Gastroesophageal sphincter (tissue), 3 donors: Measurements from ENCODE around the gene KIRREL3.

ENCODE experiments used
- POLR2A ChIP-seq, 2 donors: fragments of 450-650 bp; IDR thresholded peaks; one replicate each; pipeline ENCODE4 v1.6.1; 2017; ENCODE audit warnings: antibody characterized with exemption in 2 of 2, mild to moderate bottlenecking in 2 of 2, moderate library complexity in 1 of 2
- TF ChIP-seq, protein P1 (sequence below), 4 experiments: fragments of 200-600 bp in 2 of 4; fragments of 450-650 bp in 2 of 4; sonication (generic) in 1 of 4; IDR thresholded peaks; one replicate each; pipeline ENCODE4 v1.5.1; 2017 to 2019; ENCODE audit warnings: antibody characterized with exemption in 4 of 4, mild to moderate bottlenecking in 2 of 4, moderate library complexity in 2 of 4

DNA sequence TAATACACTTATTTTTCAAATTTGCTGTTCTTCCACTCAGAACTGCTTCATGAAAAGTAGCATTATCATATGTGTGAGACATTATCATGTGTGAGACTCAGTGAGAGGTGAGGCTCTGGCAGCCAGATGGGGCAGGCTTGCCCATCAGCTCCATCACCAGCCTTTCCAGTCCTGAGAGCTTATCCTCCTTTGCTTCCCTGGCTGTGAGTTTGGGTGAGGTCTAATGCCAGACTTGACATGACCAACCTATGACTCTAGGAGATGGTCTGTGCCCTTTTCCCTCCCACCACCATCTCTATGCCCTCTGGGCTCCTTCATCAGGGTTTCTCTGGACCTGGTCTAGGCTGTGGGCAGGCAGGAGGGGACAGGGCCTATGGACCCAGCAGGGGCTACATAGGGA is 145.0 kb downstream of the KIRREL3 start:
- TF ChIP-seq POLR2A (IDR thresholded peaks at IDR 0.05), result no peak
- TF ChIP-seq, protein P1, sequence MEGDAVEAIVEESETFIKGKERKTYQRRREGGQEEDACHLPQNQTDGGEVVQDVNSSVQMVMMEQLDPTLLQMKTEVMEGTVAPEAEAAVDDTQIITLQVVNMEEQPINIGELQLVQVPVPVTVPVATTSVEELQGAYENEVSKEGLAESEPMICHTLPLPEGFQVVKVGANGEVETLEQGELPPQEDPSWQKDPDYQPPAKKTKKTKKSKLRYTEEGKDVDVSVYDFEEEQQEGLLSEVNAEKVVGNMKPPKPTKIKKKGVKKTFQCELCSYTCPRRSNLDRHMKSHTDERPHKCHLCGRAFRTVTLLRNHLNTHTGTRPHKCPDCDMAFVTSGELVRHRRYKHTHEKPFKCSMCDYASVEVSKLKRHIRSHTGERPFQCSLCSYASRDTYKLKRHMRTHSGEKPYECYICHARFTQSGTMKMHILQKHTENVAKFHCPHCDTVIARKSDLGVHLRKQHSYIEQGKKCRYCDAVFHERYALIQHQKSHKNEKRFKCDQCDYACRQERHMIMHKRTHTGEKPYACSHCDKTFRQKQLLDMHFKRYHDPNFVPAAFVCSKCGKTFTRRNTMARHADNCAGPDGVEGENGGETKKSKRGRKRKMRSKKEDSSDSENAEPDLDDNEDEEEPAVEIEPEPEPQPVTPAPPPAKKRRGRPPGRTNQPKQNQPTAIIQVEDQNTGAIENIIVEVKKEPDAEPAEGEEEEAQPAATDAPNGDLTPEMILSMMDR (IDR thresholded peaks at IDR 0.05), result no peak
